ENCODE results near the gene NAV2.

DNA sequence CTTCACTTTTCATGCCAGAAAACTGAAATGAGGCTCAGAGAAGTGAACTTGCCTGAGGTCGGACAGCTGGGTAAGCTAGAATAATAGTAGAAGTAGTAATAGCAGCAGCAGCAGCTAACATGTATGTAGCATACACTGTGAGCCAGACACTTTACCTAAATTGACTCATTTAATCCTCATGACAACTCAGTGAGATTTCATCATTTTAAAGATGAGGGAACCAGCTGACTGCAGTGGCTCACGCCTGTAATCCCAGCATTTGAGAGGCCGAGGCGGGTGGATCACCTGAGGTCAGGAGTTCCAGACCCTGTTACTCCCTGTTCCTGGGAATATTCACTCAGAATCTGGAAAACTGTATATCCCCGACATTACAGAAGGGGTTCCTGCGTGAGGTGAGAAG, 293.1 kb downstream of the NAV2 start:
- TF ChIP-seq POLR2A (IDR thresholded peaks at IDR 0.05) (no peak), CTCF (IDR thresholded peaks at IDR 0.05) (no peak)

Data from testis (tissue), 2 donors.